Tibial nerve (tissue), 3 donors: Measurements from ENCODE around the gene DEFB110.

ENCODE experiments used
- POLR2A ChIP-seq, 2 donors: fragments of 450-650 bp; IDR thresholded peaks; one replicate each; pipeline ENCODE4 v1.6.1; 2017; ENCODE audit warnings: antibody characterized with exemption in 2 of 2, mild to moderate bottlenecking in 2 of 2, moderate library complexity in 2 of 2
- TF ChIP-seq, protein P1 (sequence below), 5 experiments: fragments of 200-600 bp in 3 of 5; fragments of 450-650 bp in 2 of 5; sonication (generic) in 3 of 5; IDR thresholded peaks; one replicate each; pipeline ENCODE4 v1.5.1; 2016 to 2019; ENCODE audit warnings: antibody characterized with exemption in 5 of 5, mild to moderate bottlenecking in 3 of 5, moderate library complexity in 2 of 5

DNA sequence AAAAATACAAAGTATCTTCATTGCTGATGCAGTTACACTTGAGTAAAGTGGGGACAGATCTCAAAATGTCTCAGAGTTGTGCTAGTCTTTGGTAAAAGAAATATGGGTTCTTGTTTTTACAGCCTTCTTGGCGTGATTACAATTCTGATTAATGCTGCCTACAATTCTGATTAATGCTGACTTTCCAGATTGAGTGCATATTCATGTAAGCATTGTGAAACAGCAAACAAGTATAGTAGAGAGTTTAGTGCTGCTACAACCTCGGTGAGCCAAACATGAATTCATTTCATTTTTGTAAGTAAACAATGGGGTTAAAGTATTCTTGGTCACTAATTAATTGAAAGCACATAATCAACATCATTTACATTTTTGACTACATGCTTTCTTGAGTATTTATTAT lies 52.2 kb downstream of the DEFB110 start, which contains the start of gene DEFB113:
- no peak for TF ChIP-seq POLR2A (IDR thresholded peaks at IDR 0.05)
- TF ChIP-seq, protein P1, sequence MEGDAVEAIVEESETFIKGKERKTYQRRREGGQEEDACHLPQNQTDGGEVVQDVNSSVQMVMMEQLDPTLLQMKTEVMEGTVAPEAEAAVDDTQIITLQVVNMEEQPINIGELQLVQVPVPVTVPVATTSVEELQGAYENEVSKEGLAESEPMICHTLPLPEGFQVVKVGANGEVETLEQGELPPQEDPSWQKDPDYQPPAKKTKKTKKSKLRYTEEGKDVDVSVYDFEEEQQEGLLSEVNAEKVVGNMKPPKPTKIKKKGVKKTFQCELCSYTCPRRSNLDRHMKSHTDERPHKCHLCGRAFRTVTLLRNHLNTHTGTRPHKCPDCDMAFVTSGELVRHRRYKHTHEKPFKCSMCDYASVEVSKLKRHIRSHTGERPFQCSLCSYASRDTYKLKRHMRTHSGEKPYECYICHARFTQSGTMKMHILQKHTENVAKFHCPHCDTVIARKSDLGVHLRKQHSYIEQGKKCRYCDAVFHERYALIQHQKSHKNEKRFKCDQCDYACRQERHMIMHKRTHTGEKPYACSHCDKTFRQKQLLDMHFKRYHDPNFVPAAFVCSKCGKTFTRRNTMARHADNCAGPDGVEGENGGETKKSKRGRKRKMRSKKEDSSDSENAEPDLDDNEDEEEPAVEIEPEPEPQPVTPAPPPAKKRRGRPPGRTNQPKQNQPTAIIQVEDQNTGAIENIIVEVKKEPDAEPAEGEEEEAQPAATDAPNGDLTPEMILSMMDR (IDR thresholded peaks at IDR 0.05), result no peak
